Hippocampal formation (tissue), 2 donors: Measurements from ENCODE around the gene MT1G.
"Not testable (repeated sequence)": the region's sequence is repeated elsewhere in the genome, so short reads cannot be mapped to it uniquely, and the experiment has no call there.

Experiments used
- DNase-seq, 2 donors: peaks; one replicate each; lab custom pipeline; 2025; lab: John Stamatoyannopoulos, UW

MT1G gene

DNA sequence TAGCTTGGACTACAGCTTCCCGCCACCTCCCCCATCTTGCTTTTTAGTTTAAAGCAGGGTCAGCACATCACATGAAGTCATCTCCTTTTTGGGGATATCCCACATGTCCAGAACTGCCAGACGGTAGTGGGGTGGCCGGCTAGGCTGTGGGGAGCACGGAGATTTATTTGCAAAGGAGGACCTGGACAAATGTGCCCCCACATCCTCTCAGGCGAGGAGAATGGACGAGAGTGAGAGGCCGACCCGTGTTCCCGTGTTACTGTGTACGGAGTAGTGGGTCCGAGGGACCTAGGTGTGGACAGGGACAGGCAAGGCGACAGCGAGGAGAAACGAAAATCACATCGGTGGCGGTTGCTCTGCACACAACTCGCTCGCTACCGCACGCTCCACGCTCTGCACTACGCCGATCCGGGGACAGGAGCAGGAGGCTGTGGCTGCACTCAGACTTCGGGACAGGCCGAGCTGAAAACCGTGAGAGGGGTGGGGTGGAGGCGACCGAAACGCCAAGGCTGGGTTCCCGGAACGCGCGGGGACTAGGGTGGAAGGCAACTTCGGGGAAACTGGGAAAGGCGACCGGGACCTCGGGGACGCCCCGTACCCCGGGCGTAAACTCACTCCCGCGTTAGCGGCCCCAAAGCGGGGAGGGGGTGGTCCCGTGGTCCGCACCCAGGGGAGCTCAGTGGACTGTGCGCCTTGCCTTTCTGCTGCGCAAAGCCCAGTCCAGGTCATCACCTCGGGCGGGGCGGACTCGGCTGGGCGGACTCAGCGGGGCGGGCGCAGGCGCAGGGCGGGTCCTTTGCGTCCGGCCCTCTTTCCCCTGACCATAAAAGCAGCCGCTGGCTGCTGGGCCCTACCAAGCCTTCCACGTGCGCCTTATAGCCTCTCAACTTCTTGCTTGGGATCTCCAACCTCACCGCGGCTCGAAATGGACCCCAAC lies 29.8 kb downstream of the MT1G start, which contains the start of gene MT1A:
Gene MT1A, plus strand, starts transcription at position 853 of the 937 bp plus-strand sequence. Its CDS starts 73 bp downstream, at position 926.
- peak in 1 of 2 donors; percentile 11 for DNase-seq

- DNase-seq: no peak
These were observed 31.1 kb downstream of the MT1G start for GRCh38 chr16:56636616-56637413.

DNA sequence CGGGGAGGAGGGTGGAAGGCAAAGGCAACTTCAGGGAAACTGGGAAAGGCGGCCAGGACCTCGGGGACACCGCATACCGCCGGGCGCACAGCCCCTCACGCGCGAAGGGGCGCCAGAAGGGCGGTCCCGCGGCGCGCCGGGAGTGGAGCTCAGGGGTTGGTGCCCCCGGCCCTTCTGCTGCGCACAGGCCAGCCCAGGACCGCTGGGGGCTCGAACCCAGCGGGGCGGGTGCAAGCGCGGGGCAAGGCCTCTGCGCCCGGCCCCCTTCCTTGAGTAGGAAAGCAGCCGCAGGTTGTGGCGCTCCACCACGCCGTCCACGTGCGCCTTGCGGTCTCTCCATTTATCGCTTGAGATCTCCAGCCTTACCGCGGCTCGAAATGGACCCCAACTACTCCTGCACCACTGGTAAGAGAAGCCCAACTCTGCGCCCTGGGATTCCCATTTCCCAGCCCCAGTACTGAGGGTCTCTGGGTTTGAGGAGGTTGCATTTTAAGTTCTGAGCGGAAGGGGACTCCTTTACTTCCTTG lies 32.4 kb downstream of the MT1G start:
- no peak for DNase-seq

DNA sequence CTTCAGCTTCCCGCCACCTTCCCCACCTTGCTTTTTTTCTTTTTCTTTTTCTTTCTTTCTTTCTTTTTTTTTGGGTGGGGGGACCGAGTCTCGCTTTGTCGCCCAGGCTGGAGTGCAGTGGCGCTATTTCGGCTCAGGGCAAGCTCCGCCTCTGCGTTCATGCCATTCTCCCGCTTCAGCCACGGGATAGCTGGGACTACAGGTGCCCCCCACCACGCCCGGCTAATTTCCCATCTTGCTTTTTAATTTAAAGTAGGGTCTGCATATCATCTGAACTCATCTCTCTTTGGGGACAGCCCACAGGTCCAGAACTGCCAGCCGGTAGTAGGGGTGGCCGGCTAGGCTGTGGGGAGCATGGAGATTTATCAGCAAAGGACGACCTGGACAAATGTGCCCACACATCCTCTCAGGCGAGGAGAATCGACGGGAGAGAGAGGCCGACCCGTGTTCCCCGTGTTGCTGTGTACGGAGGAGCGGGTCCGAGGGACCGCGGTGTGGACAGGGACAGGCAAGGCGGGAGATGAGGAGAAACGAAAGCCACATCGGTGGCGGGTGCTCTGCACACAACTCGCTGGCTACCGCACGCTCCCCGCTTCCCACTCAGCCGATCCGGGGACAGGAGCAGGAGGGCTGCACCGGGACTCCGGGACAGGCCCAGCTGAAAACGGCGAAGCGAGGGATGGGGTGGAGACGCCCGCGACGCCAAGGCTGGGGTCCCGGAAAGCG lies 33.0 kb downstream of the MT1G start:
- no peak for DNase-seq

DNA sequence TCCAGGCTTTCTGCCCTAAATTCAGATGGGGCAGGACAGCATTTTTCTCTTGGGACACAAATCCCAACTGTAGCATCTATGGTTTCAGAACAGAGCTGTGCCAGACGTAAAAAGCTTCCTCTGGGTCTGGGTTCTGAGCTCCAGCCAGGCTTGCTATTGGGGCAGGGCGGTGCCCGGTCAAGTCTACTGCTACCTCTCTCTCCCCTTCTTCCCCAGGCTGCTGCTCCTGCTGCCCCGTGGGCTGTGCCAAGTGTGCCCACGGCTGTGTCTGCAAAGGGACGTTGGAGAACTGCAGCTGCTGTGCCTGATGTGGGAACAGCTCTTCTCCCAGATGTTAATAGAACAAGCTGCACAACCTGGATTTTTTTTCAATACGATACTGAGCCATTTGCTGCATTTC lies 34.3 kb downstream of the MT1G start:
- DNase-seq: no peak

DNA sequence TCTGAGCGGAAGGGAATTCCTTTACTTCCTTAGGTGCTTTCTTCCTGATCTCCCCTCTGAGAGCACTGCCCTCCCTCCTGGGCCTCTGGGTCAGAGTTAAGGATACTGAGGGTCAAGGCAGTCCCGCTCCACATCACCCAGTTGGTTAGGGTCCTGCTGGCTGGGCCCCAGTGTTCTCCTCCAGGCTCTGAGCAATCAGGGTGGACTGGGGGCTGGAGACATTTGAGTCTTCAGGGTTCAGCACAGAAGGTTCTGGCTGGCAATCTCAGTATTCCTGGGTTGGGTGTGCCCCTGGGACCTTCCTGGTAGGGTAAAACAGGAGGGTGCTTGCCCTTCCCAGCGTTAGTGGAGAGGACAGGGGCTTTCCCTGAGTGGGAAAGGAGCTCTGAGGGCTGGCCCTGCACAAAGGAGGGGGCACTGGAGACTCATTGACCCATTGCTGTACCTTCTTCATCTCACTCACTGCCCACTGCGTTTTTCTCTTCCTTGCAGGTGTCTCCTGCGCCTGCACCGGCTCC lies 35.0 kb downstream of the MT1G start:
- DNase-seq: no peak

DNA sequence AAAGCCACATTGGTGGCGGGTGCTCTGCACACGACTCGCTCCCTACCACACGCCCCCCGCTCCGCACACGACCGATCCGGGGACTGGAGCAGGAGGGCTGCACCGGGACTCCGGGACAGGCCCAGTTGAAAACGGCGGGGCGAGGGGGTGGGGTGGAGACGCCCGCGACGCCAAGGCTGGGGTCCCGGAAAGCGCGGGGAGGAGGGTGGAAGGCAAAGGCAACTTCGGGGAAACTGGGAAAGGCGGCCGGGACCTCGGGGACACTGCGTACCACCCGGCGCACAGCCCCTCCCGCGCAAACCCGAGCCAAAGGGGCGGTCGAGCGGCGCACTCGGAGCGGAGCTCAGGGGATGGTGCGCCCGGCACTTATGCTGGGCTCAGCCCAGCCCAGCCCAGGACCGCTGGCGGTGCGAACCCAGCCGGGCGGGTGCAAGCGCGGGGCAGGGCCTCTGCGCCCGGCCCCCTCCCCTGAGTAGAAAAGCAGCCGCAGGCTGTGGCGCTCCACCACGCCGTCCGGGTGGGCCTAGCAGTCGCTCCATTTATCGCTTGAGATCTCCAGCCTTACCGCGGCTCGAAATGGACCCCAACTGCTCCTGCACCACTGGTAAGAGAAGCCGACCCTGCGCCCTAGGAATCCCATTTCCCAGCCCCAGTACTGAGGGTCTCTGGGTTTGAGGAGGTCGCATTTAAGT lies 35.6 kb downstream of the MT1G start, which contains the start of gene MT1M:
Gene MT1M, plus strand, starts transcription at position 504 of the 692 bp plus-strand sequence. Its CDS starts 73 bp downstream, at position 577.
- peak; percentile 14 to 51 for DNase-seq

- DNase-seq: no peak
These were observed 36.1 kb downstream of the MT1G start for GRCh38 chr16:56631832-56632155.

DNA sequence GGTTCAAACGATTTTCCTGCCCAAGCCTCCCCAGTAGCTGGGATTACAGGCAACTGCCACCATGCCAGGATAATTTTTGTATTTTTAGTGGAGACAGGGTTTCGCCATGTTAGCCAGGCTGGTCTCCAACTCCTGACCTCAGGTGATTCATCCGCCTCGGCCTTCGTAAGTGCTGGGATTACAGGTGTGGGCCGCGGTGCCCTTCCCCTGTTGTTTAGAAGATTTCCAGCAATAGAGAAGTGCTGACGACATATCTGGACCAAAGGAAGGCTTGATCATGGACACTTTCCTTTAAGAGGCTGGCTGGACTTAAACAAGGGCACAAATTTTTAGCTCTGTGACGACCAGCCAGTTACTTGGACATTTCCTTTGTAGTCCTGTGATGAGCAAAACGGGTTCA lies 36.7 kb downstream of the MT1G start:
- DNase-seq: no peak

DNA sequence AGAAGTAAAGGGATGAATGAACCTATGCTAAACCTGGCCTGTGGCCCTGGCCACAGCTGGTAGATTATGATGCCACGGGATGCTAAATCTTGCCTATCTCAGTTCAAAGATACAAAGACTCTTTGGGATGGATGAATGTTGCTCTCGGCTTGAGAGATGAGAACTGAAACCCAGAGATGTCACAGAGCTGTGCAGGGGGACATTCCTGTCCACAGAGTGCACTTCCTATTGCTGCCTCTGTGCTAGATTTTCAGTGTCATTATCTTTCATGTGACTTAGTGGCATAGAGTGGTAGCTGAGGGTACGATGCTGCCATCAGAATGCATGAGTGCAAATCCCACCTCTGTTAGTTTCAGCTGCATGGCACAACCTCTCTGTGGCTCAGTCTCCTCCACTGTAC lies 37.7 kb downstream of the MT1G start:
- DNase-seq: no peak

GRCh38 chr16:56629531-56629930 lies 38.3 kb downstream of the MT1G start:
- no peak for DNase-seq

DNA sequence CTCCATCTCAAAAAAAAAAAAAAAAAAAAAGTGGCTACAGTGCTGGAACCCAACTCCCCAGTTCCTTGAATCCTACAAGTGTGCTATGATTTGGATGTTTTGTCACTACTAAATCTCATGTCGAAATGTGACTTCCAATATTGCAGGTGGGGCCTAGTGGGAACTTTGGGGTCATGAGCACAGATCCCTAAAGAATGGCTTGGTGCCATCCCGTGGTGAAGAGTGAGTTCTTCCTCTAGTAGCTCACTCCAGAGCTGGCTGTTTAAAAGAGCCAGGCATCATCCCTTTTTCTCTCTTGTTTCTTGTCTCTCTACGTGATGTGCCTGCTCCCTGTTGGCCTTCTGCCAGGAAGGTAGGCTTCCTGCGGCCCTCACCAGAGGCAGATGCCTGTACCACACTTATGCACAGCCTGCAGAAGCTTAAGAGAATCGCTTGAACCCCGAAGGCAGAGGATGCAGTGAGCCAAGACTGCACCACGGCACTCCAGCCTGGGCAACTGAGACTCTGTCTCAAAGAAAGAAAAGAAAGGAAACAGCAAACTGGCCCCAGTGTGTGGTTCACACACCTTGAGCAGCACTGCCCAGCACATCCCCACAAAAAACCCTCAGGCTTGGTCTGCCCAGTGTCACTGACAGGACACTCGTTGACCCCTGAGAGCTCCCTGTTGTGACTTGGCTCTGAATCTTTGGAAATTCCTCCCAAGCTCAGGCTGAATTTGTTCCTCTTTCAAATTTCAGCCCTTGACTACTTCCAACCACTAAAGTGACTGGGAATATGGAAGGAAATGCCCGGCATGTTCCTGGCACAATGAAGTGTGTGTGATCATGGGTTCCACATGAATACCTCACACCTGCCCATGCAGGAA lies 39.1 kb downstream of the MT1G start:
- no peak for DNase-seq

DNA sequence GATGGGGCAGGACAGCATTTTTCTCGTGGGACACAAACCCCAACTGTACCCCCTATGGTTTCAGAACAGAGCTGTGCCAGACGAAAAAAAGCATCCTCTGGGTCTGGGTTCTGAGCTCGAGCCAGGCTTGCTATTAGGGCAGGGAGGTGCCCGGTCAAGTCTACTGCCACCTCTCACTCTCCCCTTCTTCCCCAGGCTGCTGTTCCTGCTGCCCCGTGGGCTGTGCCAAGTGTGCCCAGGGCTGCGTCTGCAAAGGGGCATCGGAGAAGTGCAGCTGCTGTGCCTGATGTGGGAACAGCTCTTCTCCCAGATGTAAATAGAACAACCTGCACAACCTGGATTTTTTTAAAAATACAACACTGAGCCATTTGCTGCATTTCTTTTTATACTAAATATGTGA lies 41.2 kb downstream of the MT1G start:
- DNase-seq: no peak

DNA sequence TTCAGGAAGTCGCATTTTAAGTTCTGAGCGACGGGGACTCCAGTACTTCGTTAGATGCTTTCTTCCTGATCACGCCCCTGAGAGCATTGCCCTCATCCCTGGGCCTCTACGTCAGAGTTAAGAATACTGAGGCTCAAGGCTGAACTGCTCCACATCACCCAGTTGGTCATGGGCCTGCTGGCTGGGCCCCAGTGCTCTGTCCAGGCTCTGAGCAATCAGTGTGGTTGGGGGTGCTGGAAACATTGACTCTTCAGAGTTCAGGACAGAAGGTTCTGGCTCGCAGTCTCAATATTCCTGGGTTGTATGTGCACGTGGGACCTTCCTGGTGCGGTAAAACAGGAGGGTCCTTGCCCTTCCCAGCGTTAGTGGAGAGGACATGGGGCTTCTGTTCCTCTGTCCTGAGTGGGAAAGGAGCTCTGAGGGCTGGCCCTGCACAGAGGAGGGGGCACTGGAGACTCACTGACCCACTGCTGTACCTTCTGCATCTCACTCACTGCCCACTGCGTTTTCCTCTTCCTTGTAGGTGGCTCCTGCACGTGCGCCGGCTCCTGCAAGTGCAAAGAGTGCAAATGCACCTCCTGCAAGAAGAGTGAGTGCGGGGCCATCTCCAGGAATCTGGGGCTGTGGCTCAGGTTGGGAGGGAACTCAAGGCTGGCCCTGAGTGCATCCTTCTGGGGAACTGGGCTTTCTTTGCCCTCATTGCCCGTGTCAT lies 41.8 kb downstream of the MT1G start:
- no peak for DNase-seq

DNA sequence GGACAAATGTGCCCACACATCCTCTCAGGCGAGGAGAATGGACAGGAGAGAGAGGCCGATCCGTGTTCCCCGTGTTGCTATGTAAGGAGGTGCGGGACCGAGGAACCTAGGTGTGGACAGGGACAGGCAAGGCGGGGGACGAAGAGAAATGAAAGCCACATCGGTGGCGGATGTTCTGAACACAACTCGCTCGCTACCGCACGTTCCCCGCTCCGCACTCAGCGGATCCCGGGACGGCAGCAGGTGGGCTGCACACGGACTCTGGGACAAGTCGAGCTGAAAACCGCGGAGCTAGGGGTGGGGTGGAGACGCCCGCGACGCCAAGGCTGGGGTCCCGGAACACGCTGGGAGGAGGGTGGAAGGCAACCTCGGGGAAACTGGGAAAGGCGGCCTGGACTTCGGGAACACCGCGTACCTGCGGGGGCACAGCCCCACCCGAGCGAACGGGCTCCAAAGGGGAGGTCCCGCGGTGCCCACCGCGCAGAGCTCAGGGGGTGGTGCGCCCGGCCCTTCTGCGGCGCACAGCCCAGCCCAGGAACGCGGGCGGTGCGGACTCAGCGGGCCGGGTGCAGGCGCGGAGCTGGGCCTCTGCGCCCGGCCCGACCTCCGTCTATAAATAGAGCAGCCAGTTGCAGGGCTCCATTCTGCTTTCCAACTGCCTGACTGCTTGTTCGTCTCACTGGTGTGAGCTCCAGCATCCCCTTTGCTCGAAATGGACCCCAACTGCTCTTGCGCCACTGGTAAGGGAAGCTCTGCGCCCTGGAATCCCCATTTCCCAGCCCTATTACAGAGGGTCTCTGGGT lies 42.5 kb downstream of the MT1G start, which contains the start of gene MT1E:
Gene MT1E, plus strand, starts transcription at position 642 of the 803 bp plus-strand sequence. Its CDS starts 71 bp downstream, at position 713.
- DNase-seq: peak; percentile 38 to 68

GRCh38 chr16:56623637-56624036 lies 44.2 kb downstream of the MT1G start:
- DNase-seq: no peak

- not testable (repeated sequence) for DNase-seq
These were observed 44.7 kb downstream of the MT1G start for GRCh38 chr16:56623184-56623583.
